GM10248 (cell line): Measurements from ENCODE around the gene SEMA3F.

Experiments
- CTCF ChIA-PET: fragments of 300-600 bp; sonication (Branson Sonifier 250); formaldehyde crosslinking; extraction: SDS; loops from one replicate; lab custom pipeline; 2021; ENCODE audit warnings: antibody characterized with exemption; lab: Yijun Ruan, JAX
- POLR2A ChIA-PET: fragments of 350-650 bp; sonication (Branson Sonifier 250); formaldehyde crosslinking; extraction: SDS; loops from one replicate; lab custom pipeline; 2020; ENCODE audit warnings: antibody characterized with exemption; lab: Yijun Ruan, JAX
- DNase-seq: peaks from one replicate; pipeline ENCODE4 v3.0.0; 2012; ENCODE audit errors: extremely low spot score
- CTCF ChIP-seq: IDR thresholded peaks from 2 replicates; pipeline ENCODE4 v1.5.1; 2012; ENCODE audit warnings: mild to moderate bottlenecking, low read depth; ENCODE audit errors: extremely low read depth, missing control alignments, control extremely low read depth

Gene SEMA3F

GRCh38 chr3:50219285-50219684, 64.2 kb downstream of the SEMA3F start:
- no peak for DNase-seq
- POLR2A ChIA-PET = no interaction called here
- no peak for TF ChIP-seq CTCF
- CTCF ChIA-PET = interaction anchor here (1.2 to 26.7 kb wide), 5 partner anchors 8 to 97 kb away, joined by 3 to 393 read pairs (median 10); partner anchors contain the start of gene GNAT1

- TF ChIP-seq CTCF = no peak
- ChIA-PET POLR2A (no interaction called here), CTCF (interaction anchor here (0.7 to 26.7 kb wide), 4 partner anchors 11 to 680 kb away, joined by 3 to 393 read pairs (median 4); partner anchors contain the start of gene GNAT1)
Observed at GRCh38 chr3:50220109-50220508, 65.0 kb downstream of the SEMA3F start.

GRCh38 chr3:50221051-50221410, 65.9 kb downstream of the SEMA3F start:
- POLR2A ChIA-PET = no interaction called here
- DNase-seq = no peak

More at GRCh38 chr3:50220109-50220508, 65.0 kb downstream of the SEMA3F start:
- no peak for DNase-seq

GRCh38 chr3:50221411-50222168, 66.5 kb downstream of the SEMA3F start:
- POLR2A ChIA-PET = no interaction called here
- CTCF ChIA-PET = interaction anchor here (0.9 to 26.7 kb wide), 8 partner anchors 9 to 51 kb away, joined by 3 to 393 read pairs (median 4); partner anchors contain the start of gene GNAT1
- DNase-seq = no peak
- peak; percentile 15 for TF ChIP-seq CTCF

More at GRCh38 chr3:50221051-50221410, 65.9 kb downstream of the SEMA3F start:
- CTCF ChIA-PET = interaction anchor here (0.7 to 26.7 kb wide), 9 partner anchors 8 to 681 kb away, joined by 3 to 393 read pairs (median 3); partner anchors contain the start of gene GNAT1
- TF ChIP-seq CTCF = no peak

- TF ChIP-seq CTCF = no peak
- DNase-seq = no peak
- ChIA-PET CTCF (interaction anchor here (0.9 to 26.7 kb wide), 5 partner anchors 9 to 33 kb away, joined by 3 to 393 read pairs (median 4); partner anchors contain the start of gene GNAT1), POLR2A (no interaction called here)
Observed at GRCh38 chr3:50222169-50222528, 67.0 kb downstream of the SEMA3F start.

- ChIA-PET POLR2A (interaction anchor here (0.7 kb wide), 1 partner anchor 11 kb away, joined by 3 read pairs; the partner anchor contains the start of gene GNAI2), CTCF (interaction anchor here (1.2 to 26.7 kb wide), 13 partner anchors 8 to 294 kb away, joined by 3 to 393 read pairs (median 12); partner anchors contain the start of genes GNAT1 and LSMEM2)
- no peak for TF ChIP-seq CTCF
- DNase-seq = no peak
Observed at GRCh38 chr3:50224639-50225038, 69.5 kb downstream of the SEMA3F start.
